Parathyroid adenoma (tissue), 2 donors: Measurements from ENCODE around the gene RAPGEF4.

Experiments used
- H2AFZ ChIP-seq: fragments of 300-600 bp; sonication (generic); one replicate; pipeline ENCODE4 v1.7.0; 2017; ENCODE audit warnings: antibody characterized with exemption, mild to moderate bottlenecking
- H3K27ac ChIP-seq: fragments of 300-600 bp; sonication (generic); one replicate; pipeline ENCODE4 v1.7.0; 2017
- H3K27me3 ChIP-seq: fragments of 300-600 bp; sonication (generic); one replicate; pipeline ENCODE4 v1.7.0; 2017; ENCODE audit warnings: low read length; ENCODE audit not compliant: control insufficient read depth, insufficient read depth
- H3K36me3 ChIP-seq: fragments of 300-600 bp; sonication (generic); one replicate; pipeline ENCODE4 v1.7.0; 2017; ENCODE audit warnings: low read length; ENCODE audit not compliant: control insufficient read depth, insufficient read depth
- H3K4me1 ChIP-seq: fragments of 300-600 bp; sonication (generic); one replicate; pipeline ENCODE4 v1.7.0; 2017; ENCODE audit warnings: control low read depth
- H3K4me2 ChIP-seq: fragments of 300-600 bp; sonication (generic); one replicate; pipeline ENCODE4 v1.7.0; 2017; ENCODE audit warnings: low read length
- H3K4me3 ChIP-seq: fragments of 300-600 bp; sonication (generic); one replicate; pipeline ENCODE4 v1.7.0; 2017; ENCODE audit warnings: low read depth, low read length
- H3K79me2 ChIP-seq: fragments of 300-600 bp; sonication (generic); one replicate; pipeline ENCODE4 v1.7.0; 2017; ENCODE audit warnings: control low read depth
- H3K9ac ChIP-seq: fragments of 300-600 bp; sonication (generic); one replicate; pipeline ENCODE4 v1.7.0; 2017; ENCODE audit warnings: mild to moderate bottlenecking
- H3K9me3 ChIP-seq: fragments of 300-600 bp; sonication (generic); one replicate; pipeline ENCODE4 v1.7.0; 2017; ENCODE audit warnings: low read length; ENCODE audit not compliant: control insufficient read depth
- CTCF ChIP-seq: fragments of 300-600 bp; sonication (generic); IDR thresholded peaks from one replicate; pipeline ENCODE4 v1.7.0; 2017; ENCODE audit warnings: antibody characterized with exemption, mild to moderate bottlenecking
- donor health status: primary hyperparathyroidism.

The RAPGEF4 gene

GRCh38 chr2:172865422-172865821, 129.8 kb downstream of the RAPGEF4 start:
- no peak for TF ChIP-seq CTCF
- no peak overlapping the region for H3K4me3 ChIP-seq
- no peak overlapping the region for H2AFZ ChIP-seq
- no peak overlapping the region for H3K4me2 ChIP-seq
- no peak overlapping the region for H3K9ac ChIP-seq
- peaks cover 8% of the 10 kb centered on the region for H3K4me1 ChIP-seq
- H3K27me3 ChIP-seq, result no peaks in the 10 kb centered on the region
- no peak overlapping the region for H3K27ac ChIP-seq
- no peaks in the 10 kb centered on the region for H3K79me2 ChIP-seq
- H3K36me3 ChIP-seq, result no peaks in the 10 kb centered on the region
- no peaks in the 10 kb centered on the region for H3K9me3 ChIP-seq

GRCh38 chr2:172869861-172870260, 134.2 kb downstream of the RAPGEF4 start:
- H3K27me3 ChIP-seq, result no peaks in the 10 kb centered on the region
- H2AFZ ChIP-seq, result no peak overlapping the region
- no peak overlapping the region for H3K27ac ChIP-seq
- no peaks in the 10 kb centered on the region for H3K9me3 ChIP-seq
- H3K36me3 ChIP-seq, result no peaks in the 10 kb centered on the region
- no peak for TF ChIP-seq CTCF
- H3K79me2 ChIP-seq, result no peaks in the 10 kb centered on the region
- no peak overlapping the region for H3K4me3 ChIP-seq
- peaks cover 8% of the 10 kb centered on the region for H3K4me1 ChIP-seq
- no peak overlapping the region for H3K9ac ChIP-seq
- H3K4me2 ChIP-seq, result no peak overlapping the region

- Histone ChIP-seq H3K9me3 (no peaks in the 10 kb centered on the region), H2AFZ (no peak overlapping the region), H3K79me2 (no peaks in the 10 kb centered on the region), H3K4me2 (no peak overlapping the region), H3K9ac (no peak overlapping the region), H3K4me3 (no peak overlapping the region), H3K27ac (no peak overlapping the region), H3K27me3 (no peaks in the 10 kb centered on the region), H3K36me3 (no peaks in the 10 kb centered on the region), H3K4me1 (peaks cover 8% of the 10 kb centered on the region)
- no peak for TF ChIP-seq CTCF
Measured at GRCh38 chr2:172870396-172870795, 134.8 kb downstream of the RAPGEF4 start.

- no peak overlapping the region for H3K4me3 ChIP-seq
- H3K4me2 ChIP-seq, result no peak overlapping the region
- H3K9ac ChIP-seq, result no peak overlapping the region
- H3K27me3 ChIP-seq, result no peaks in the 10 kb centered on the region
- H3K4me1 ChIP-seq, result no peaks in the 10 kb centered on the region
- H3K9me3 ChIP-seq, result no peaks in the 10 kb centered on the region
- H3K79me2 ChIP-seq, result no peaks in the 10 kb centered on the region
- no peak overlapping the region for H2AFZ ChIP-seq
- H3K36me3 ChIP-seq, result no peaks in the 10 kb centered on the region
- H3K27ac ChIP-seq, result no peak overlapping the region
- no peak for TF ChIP-seq CTCF
Measured at GRCh38 chr2:172877826-172878225, 142.2 kb downstream of the RAPGEF4 start.

- no peak overlapping the region for H3K9ac ChIP-seq
- H2AFZ ChIP-seq, result no peak overlapping the region
- TF ChIP-seq CTCF, result no peak
- H3K4me1 ChIP-seq, result no peaks in the 10 kb centered on the region
- no peaks in the 10 kb centered on the region for H3K79me2 ChIP-seq
- no peaks in the 10 kb centered on the region for H3K27me3 ChIP-seq
- no peaks in the 10 kb centered on the region for H3K36me3 ChIP-seq
- H3K9me3 ChIP-seq, result no peaks in the 10 kb centered on the region
- no peak overlapping the region for H3K4me2 ChIP-seq
- no peak overlapping the region for H3K27ac ChIP-seq
- H3K4me3 ChIP-seq, result no peak overlapping the region
Measured at GRCh38 chr2:172878260-172878659, 142.6 kb downstream of the RAPGEF4 start.
